HG03196 (cell line): ENCODE data around the gene PAPPA2.
"Not testable (repeated sequence)": the region's sequence is repeated elsewhere in the genome, so short reads cannot be mapped to it uniquely, and the experiment has no call there.

Source experiments
- ATAC-seq: cut with Tn5 transposase; IDR thresholded peaks from one replicate; pipeline ENCODE4 v1.9.1; 2021; ENCODE audit not compliant: unreplicated experiment

Gene PAPPA2

DNA sequence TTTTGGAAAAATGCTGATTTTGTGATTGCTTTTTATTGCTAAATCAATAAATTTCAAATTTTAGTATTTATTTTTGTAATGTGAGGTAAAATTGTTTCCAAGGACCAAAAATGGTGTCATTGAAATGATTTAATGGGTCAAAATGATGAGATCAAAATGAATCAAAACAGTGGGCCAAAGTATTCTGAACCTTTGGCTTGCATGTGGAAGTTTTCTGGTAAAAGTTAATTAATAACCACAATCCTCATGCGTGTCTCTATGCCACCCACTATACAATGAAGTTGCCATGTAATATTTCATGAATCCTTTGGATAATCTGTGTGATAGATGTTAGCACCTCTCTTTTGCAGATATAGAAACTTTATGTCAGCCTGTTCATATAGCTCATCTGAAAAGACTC lies 83.8 kb downstream of the PAPPA2 start:
- no peak for ATAC-seq

DNA sequence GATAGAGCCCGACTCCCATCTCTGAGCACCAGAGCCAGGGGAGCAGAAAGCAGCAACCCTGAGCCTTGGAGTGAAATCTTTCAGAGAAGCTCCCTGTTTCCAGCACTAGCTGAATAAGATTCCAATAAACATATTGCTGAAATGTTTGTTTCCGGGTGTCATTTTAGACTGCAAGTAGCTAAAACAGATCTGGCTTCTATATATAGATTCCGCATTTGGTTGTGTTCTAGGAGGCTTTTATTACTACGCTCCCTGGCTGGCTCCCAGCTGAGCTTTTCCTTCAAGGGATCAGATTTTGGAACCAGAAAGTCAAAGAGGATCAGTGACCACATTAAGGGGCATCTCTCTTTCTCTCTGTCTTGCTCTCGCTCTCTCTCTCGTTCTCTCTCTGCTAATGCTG lies 88.2 kb downstream of the PAPPA2 start:
- ATAC-seq: no peak

DNA sequence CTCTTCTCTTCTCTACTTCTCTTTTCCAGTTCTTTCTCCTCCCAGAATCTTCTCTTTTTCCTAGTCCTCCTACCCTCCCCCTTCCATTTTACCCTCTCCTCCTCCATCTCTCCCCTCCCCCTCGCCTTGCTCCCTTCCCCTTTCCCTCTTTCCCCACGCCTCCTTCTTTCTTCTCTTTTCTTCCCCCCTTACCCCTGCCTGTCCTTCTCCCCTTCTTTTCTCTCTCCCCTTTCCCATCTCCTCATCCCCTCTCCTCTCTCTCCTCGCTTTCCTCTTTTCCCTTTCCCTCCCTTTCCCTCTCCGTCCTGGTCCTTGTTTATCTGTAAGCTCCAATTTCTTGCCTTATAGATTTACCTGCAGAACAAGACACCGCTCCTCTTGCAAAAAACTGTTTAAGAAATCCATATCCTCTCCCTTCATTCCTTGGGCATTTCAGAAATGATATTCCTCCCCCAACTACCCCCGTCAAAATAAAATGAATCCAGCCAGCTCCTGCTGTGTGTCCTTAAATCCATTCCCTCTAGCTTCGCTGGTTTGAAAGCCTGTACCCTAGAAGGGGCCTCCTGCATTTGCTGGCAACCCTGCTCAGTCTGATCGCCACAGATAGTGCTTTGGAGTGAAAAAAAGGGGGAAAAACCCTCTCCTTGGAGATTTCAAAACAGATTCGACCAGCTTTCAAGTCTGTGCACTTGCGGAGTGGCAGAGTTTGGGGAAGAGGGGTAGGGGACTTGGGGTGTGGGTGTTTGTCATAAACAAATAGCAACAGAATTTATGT lies 89.4 kb downstream of the PAPPA2 start:
- no peak for ATAC-seq

DNA sequence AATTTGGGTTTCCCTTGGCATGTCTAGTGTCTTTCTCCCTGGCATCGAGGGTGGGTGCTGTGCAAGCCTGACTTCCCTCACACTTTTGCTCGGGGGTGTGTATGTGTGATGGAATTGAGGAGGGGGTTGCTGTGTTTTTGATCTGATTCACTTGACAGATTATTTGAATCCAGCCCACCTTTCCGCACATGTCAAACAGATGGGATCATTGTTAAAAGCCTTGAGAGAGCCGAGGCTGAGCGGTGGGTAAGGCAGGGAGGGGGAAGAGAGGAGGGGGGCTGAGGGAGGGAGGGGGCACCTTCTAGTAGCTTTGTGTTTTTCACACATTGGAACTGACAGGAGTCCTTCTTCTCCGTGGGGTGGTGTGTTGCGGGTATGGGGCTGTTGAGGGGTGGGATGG lies 90.0 kb downstream of the PAPPA2 start:
- ATAC-seq: no peak

DNA sequence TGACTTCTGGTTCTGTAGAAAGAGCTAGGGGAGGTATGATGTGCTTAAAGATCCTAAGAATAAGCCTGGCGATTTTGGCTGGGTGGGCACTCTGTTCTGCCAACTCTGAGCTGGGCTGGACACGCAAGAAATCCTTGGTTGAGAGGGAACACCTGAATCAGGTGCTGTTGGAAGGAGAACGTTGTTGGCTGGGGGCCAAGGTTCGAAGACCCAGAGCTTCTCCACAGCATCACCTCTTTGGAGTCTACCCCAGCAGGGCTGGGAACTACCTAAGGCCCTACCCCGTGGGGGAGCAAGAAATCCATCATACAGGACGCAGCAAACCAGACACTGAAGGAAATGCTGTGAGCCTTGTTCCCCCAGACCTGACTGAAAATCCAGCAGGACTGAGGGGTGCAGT lies 93.3 kb downstream of the PAPPA2 start:
- ATAC-seq: no peak

DNA sequence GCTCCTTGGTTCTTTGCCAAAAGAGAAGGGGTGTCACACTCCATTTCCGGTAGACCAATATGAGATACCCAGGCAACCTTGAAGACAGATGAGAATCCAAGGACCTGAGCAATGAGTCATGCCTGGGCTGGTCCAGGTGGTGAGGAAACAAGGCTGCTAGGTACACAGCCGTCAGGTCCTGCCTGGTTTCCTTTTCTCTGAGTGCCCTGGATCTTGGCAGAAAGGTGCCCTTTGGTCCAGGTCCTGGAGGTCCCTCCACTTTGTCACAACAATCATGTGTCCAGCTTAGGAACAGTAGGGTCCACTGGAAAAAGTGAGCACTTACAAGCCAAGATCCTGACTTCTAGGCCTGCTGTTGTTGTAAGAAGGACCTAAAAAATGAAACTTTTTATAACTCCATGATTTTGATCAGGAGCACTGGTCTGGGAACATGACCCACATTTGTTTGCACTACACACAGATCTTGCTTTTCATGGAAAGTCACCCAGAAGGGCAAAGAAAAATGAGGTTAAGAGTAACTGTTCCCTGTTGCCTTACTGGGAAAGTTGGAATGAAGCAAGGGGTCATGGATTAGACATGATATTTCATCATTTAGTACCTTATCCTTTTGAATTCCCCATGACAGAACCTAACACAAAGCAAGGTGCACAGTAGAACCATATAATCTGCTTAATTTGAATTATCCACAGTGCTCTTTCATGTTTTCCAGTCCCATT lies 94.7 kb downstream of the PAPPA2 start:
- ATAC-seq: no peak

DNA sequence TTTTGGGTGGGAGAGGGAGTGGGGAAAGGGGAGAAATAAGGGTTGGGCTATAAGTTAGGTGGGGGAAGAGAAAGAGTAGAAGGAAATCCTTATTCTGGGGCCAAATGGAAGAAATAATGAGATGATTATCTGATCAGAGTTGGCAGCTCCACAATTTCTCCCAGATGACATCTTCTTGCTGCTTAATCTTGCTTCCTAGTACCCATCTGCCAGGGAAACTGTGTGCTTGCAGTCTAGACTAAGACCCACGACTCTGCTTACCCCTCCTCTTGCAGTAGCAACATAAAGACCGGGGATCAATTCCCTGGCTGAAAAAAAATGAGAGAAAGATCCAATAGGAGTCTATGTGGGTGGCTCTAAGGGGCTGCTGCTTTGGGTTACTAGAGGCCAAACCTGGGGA lies 95.6 kb downstream of the PAPPA2 start:
- ATAC-seq: no peak

DNA sequence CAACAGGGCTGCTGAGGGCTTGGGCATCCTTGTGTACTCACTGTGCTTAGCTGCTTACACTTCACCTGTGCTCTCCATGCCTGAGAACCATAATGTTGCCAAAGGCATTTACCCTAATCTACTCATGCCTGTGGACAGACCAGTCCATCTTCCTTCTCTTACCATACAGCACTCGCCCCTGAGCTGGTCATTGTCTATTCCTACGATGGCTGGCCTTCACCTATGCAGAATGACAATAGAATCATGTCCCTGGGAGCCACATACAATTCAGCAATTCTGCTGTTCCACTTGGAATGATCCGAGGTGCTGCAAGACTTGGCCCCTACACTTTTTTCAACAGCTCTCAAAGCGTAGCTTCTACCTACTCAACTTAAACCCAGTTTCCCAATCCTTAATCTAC lies 96.5 kb downstream of the PAPPA2 start:
- no peak for ATAC-seq

DNA sequence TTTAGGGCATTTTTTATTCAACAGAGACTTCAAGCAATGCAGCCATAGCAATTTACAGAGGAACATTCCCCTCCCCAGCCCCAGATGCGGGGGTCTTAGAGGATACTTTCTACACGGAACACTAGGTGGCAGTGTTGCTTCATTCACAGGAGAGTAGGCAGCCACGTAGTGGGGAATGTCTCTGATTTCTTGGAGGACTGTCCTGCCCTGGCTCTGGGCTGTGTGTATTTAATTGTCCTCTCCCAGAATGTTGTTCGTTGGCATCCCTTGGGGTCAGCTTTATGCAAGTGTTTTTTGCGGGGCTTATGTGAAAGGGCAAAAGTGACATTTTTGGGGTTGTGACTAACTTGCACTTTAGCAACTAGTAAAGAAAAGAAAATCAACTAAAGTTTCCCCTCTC lies 96.9 kb downstream of the PAPPA2 start:
- ATAC-seq: peak; percentile 73

DNA sequence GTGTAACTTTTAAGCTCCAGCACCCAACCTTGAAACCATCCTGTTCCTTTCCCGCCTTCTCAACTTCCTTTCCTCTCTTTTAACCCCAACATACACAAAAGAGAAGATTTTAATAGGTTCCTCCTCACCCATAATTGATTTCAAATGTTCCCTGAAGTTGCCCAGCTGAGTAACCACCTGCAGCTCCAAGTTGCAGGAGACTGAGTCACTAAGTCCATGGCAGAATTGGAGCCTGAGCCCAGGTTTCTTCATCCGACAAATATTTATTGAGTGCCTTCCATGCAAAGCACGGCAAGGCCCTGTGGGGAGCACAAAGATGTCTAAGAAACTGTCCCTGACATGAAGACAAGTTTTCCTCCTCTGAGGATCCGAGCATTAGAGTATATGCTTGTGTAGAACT lies 97.7 kb downstream of the PAPPA2 start:
- no peak for ATAC-seq

DNA sequence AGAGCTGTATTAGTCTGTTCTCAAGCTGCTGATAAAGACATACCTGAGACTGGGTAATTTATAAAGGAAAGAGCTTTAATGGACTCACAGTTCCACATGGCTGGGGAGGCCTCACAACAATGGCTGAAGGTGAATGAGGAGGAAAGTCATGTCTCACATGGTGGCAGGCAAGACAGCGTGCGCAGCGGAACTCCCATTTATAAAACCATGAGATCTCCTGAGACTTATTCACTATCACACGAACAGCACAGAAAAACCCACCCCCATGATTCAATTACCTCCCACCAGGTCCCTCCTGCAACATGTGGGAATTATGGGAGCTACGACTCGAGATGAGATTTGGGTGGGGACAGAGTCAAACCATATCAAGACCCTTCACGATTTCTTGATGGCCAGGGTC lies 98.8 kb downstream of the PAPPA2 start:
- ATAC-seq: not testable (repeated sequence)

DNA sequence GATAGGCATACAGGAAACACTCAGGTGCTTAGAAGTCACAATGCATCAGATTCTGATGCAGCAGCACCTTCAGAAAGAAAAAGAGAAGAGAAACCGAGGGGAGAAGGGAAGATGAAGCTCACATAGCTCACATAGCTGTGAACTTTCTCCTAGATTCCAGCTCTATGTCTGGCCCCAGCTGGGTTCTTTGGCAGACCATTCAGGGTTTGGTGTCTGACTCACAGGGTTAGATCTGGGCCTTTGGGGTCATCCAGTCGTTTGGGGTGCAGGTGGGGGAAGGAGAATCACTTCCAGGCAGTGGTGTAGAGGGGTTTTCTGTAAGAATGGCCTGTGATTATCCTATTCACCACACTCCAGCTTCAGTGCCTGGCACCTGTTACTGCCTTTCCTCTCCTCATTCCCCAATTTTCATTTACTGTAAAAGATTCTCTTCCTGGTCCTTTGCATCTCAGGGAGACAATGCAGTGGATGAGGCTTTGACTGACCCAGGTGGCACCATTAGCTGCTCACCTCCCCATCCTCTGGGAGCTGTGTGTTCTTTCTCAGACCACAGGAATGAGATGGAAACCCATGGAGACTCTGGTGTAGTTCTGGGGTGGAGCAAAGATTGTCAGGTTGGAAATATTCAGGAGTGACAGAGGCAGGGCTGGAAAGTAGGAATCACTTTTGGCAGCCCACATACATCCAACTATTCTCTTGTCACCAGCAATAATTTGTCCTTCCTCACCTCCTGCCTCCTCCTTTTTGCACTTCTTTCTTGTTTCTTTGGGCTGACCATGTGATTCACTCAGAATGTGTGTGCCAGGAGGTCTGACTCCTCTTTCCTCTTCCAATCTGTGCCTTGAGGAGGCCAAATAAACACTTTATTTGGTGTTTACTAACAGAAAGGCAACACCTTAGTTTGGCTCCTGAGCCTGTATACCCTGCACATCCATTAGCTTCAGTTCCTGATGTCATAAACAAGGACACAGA lies 103.3 kb downstream of the PAPPA2 start:
- no peak for ATAC-seq

DNA sequence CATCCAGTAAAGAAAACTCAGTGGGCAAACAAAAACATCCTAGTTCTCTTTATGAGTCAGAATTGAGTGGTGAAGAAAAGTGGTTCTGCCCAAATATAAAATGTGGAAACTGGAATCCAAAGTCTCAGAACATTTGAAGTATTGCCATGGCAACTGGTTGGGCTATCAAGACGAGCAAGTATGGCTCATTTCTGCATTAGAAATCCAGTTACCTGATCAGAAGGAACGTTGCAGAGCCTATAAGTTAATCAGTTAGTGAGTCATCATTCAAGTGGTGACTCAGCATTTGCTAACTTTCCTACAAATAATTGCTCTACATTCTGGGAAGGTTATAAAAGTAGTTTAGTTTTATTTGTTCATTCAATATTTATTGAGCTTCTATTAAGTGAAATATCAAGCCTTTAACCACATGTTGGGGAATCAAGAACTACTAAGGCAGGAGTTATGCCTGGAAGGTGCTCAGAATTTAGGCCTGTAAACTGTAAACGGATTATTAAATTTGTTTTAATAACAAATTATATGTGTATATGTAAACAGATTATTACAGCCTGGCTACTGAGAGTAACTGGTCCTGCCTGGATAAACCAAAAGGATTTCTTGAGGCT lies 104.3 kb downstream of the PAPPA2 start:
- no peak for ATAC-seq

DNA sequence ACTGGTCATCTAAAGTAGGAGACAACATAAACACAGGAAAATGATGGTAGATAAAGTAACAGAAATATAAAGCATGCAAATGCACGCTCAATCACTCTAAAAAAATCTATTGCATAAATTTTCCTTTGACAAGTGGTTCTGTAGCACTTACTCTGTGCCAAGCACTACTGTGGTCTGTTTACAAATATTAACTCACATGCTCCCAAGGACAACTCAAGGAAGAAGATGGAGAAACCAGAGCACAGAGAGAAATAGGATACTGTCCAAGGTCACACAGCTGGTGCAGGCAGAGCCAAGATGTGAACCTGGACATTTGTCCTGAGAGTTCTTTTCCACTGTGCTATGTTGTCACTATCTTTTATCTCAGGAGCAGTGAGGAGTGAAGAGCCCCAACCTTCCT lies 105.2 kb downstream of the PAPPA2 start:
- no peak for ATAC-seq

DNA sequence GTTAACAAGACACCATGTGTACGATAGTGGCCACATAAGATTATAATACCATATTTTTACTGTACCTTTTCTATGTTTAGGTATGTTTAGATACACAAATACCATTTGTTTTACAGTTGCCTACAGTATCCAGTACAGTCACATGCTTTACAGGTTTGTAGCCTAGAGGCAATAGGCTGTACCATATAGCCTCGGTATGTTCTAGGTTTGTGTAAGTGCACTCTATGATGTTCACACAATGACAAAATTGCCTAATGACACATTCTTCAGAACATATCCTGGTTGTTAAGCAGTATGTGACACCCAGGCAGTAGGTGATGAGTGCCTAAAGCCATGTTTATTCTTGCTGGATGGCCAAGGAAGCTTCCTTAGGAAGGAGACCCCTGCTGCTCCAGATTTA lies 111.8 kb downstream of the PAPPA2 start:
- no peak for ATAC-seq

DNA sequence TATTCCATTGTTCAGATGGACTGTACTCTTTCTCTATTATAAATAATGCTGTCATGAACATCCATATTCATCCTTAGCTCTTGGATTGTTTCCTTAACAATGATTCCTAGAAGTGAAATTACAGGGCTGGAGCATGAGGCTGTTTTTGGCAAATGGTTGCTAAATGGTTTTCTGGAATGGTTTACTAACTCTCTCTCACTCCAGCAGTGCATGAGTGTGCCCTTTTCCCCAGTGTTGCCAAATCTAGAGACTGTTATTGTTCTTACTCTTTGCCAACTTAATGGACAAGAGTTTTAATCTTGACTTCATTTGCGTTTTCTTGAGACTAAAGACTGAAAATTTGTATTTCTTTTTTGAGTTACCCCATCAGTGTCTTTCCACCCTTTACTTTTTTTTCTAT lies 113.0 kb downstream of the PAPPA2 start:
- no peak for ATAC-seq

DNA sequence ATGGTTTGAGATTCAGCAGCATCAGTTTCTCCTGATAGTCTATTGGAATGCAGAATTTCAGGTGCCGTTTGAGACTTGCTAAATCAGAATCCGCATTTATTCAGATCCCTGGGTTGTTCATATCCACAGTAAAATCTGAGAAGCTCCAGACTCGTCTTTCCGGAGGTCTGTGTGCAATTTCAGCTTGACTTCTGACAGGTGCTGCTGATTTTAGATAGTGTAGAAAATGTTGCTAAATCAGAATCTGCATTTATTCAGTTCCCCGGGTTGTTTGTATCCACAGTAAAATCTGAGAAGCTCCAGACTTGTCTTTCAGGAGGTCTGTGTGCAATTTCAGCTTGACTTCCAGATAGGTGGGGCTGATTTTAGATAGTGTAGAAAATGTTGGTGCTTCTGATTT lies 113.7 kb downstream of the PAPPA2 start:
- no peak for ATAC-seq

DNA sequence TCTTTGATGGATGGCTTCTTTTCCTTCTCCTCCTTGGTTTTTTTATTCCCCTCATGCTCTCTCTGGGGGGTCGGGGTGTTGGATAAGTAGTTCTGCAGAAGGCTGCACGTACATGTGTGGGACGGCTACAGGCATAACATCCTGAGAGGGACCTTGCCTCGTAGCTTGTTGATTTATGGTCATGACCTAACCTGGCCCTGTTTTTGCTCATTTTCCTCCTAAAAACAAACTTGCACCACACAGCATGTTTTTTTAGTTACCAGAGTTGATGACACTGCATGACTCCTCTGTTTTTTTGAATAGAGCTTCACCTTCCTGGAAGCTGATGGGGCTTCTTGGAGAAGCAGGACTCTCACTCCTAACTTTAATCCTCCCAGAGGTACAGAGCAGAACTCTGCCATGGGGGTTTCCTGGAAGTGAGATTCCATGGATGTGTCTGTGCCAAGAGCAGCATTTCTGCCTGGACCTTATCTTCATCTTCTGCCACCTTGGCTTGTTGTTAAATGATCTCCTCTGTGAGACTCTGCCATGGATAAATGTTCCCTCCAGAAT lies 114.7 kb downstream of the PAPPA2 start:
- ATAC-seq: no peak

DNA sequence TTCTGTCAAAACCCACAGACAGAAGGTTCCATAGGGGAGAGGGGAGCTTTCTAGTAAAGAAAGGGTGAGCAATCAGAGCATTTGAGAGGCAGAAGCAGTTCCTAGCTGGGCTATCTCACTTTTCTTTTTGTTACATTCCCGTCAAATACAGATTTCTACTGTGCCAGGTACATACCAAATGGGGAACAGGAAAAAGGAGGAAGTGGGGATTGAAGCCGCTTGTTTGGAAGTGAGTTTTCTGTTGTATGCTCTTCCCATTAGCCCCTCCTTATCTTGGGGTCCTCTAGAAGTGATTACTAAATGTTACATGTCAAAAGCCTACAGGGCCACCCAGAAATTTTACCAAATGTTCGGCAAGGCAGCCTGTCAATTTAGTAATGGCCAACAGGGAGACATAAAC lies 116.1 kb downstream of the PAPPA2 start:
- ATAC-seq: no peak

DNA sequence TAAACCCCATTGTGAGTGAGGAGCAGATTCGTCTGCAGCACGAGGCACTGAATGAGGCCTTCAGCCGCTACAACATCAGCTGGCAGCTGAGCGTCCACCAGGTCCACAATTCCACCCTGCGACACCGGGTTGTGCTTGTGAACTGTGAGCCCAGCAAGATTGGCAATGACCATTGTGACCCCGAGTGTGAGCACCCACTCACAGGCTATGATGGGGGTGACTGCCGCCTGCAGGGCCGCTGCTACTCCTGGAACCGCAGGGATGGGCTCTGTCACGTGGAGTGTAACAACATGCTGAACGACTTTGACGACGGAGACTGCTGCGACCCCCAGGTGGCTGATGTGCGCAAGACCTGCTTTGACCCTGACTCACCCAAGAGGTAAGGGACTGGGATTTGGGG lies 132.2 kb downstream of the PAPPA2 start:
- ATAC-seq: no peak

DNA sequence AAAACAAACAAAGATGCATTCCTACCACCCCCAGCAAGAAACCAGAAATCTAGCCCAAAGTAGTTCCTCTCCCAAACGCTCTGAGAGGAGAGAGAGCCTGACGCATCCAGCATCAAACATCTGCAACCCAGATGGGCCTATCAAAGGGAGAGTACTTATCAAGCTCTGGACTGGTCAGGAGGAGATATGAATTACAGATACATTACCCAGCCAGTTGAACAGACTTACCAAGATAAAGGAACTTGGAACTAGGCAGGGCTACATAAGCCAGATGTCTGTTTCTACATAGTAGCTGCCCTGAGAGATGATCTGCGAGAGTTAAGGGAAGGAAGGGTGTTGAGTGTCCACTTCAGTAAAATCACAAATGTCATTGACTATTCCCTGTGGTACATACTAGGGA lies 138.4 kb downstream of the PAPPA2 start:
- ATAC-seq: no peak
